ENCODE data around the gene COASY. TPM values are rescaled to one million over a fixed set of nuclear protein-coding genes. Genes with fewer than 3 reads are reported as not detected.

COASY gene
- total RNA-seq, 2 experiments from 2014 or later = 37.8 to 40.7 TPM

DNA sequence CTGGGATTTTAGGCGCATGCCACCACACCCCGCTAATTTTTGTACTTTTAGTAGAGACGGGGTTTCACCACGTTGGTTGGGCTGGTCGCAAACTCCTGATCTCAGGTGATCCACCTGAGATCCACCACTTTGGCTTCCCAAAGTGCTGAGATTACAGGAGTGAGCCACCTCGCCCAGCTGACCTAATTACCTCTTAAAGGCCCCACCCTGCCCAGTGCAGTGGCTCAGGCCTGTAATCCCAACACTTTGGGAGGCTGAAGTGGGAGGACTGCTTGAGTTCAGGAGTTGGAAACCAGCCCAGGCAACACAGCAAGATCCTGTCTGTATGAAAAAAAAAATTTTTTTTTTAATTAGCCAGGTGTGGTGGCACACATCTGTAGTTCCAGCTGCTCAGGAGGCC is 2.9 kb upstream of the COASY start:
- no peak overlapping the region for H3K4me3 ChIP-seq (ENCODE audit: low read length)
- Mint-ChIP-seq H3K27me3 (no peaks in the 10 kb centered on the region), H3K27ac (no peak overlapping the region), H3K9me3 (no peaks in the 10 kb centered on the region), H3K4me3 (no peak overlapping the region), H3K36me3 (ENCODE audit: low read depth) (peaks cover 22% of the 10 kb centered on the region), H3K4me1 (ENCODE audit: low read depth) (peaks cover 37% of the 10 kb centered on the region)
- POLR2A ChIA-PET = interaction anchor here (0.8 kb wide), 1 partner anchor 18 kb away, joined by 3 read pairs; no protein-coding TSS in a partner anchor
- CTCF ChIA-PET = interaction anchor here (1.8 kb wide), 1 partner anchor 11 kb away, joined by 5 read pairs; no protein-coding TSS in a partner anchor
- TF ChIP-seq, protein P1, sequence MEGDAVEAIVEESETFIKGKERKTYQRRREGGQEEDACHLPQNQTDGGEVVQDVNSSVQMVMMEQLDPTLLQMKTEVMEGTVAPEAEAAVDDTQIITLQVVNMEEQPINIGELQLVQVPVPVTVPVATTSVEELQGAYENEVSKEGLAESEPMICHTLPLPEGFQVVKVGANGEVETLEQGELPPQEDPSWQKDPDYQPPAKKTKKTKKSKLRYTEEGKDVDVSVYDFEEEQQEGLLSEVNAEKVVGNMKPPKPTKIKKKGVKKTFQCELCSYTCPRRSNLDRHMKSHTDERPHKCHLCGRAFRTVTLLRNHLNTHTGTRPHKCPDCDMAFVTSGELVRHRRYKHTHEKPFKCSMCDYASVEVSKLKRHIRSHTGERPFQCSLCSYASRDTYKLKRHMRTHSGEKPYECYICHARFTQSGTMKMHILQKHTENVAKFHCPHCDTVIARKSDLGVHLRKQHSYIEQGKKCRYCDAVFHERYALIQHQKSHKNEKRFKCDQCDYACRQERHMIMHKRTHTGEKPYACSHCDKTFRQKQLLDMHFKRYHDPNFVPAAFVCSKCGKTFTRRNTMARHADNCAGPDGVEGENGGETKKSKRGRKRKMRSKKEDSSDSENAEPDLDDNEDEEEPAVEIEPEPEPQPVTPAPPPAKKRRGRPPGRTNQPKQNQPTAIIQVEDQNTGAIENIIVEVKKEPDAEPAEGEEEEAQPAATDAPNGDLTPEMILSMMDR (IDR thresholded peaks at IDR 0.05) = no peak
- no peaks in the 10 kb centered on the region for H3K9me3 ChIP-seq (ENCODE audit: control insufficient read depth in 1 of 2, insufficient read depth in 1 of 2, low read length in 2 of 2)
- H3K4me1 ChIP-seq (ENCODE audit: insufficient read depth, low read length) = peaks cover 43% of the 10 kb centered on the region
- no peak for ATAC-seq (ENCODE audit: poor library complexity)
- intact Hi-C loops (cut with DNase I, micrococcal nuclease) = no loop called here
- no peak for DNase-seq
- H3K27me3 ChIP-seq (ENCODE audit: control insufficient read depth in 1 of 2, insufficient read depth in 2 of 2, low read length in 2 of 2) = no peaks in the 10 kb centered on the region
- H3K27ac ChIP-seq (ENCODE audit: low read depth in 1 of 2, low read length in 2 of 2) = no peak overlapping the region
- H3K36me3 ChIP-seq (ENCODE audit: insufficient read depth, low read length) = peaks cover 8% of the 10 kb centered on the region

DNA sequence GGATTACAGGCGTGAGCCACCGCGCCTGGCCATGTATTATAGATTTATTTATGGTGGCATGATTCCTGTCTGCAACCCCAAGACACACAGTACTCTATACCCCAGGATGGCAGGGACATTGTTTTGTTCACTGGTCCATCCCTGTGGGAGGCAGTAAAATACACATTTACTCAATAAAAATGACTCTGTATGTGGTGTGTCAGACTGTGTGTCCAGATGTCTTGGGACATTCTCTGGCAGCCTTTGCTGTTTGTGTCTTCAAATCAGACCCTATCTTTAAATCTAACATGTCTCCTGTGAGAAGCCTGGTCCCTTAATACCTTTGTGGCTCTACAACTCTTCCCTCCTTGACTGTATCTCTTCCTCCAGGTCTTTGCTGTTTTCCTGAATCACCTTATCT is 1.7 kb upstream of the COASY start:
- ChIA-PET CTCF (interaction anchor here (0.6 to 1.8 kb wide), 2 partner anchors 12 to 18 kb away, joined by 3 to 5 read pairs; no protein-coding TSS in a partner anchor), POLR2A (interaction anchor here (0.8 kb wide), 1 partner anchor 19 kb away, joined by 3 read pairs; no protein-coding TSS in a partner anchor)
- Mint-ChIP-seq H3K4me1 (ENCODE audit: low read depth) (peaks cover 28% of the 10 kb centered on the region), H3K9me3 (no peaks in the 10 kb centered on the region), H3K4me3 (peak overlapping the region; percentile 85), H3K27me3 (no peaks in the 10 kb centered on the region), H3K27ac (peak overlapping the region; percentile 58), H3K36me3 (ENCODE audit: low read depth) (peaks cover 30% of the 10 kb centered on the region)
- Histone ChIP-seq H3K27ac (ENCODE audit: low read depth in 1 of 2, low read length in 2 of 2) (no peak overlapping the region), H3K4me3 (ENCODE audit: low read length) (no peak overlapping the region), H3K9me3 (ENCODE audit: control insufficient read depth in 1 of 2, insufficient read depth in 1 of 2, low read length in 2 of 2) (no peaks in the 10 kb centered on the region), H3K36me3 (ENCODE audit: insufficient read depth, low read length) (peaks cover 20% of the 10 kb centered on the region), H3K27me3 (ENCODE audit: control insufficient read depth in 1 of 2, insufficient read depth in 2 of 2, low read length in 2 of 2) (no peaks in the 10 kb centered on the region), H3K4me1 (ENCODE audit: insufficient read depth, low read length) (peaks cover 38% of the 10 kb centered on the region)
- intact Hi-C loops (cut with DNase I, micrococcal nuclease) = no loop called here
- DNase-seq (no peak), ATAC-seq (ENCODE audit: poor library complexity) (no peak)
- TF ChIP-seq, protein P1 (IDR thresholded peaks at IDR 0.05) = no peak

- peak; percentile 19 for ATAC-seq (ENCODE audit: poor library complexity)
- Histone ChIP-seq H3K4me1 (ENCODE audit: insufficient read depth, low read length) (peaks cover 50% of the 10 kb centered on the region), H3K4me3 (ENCODE audit: low read length) (peak overlapping the region; percentile 78), H3K9me3 (ENCODE audit: control insufficient read depth in 1 of 2, insufficient read depth in 1 of 2, low read length in 2 of 2) (no peaks in the 10 kb centered on the region), H3K27me3 (ENCODE audit: control insufficient read depth in 1 of 2, insufficient read depth in 2 of 2, low read length in 2 of 2) (no peaks in the 10 kb centered on the region), H3K27ac (ENCODE audit: low read depth in 1 of 2, low read length in 2 of 2) (peak overlapping the region; percentile 54), H3K36me3 (ENCODE audit: insufficient read depth, low read length) (peaks cover 32% of the 10 kb centered on the region)
- peak overlapping the region; percentile 96 for H3K27ac Mint-ChIP-seq
- CTCF ChIA-PET = no interaction called here
- peaks cover 46% of the 10 kb centered on the region for H3K36me3 Mint-ChIP-seq (ENCODE audit: low read depth)
- TF ChIP-seq, protein P1 (IDR thresholded peaks at IDR 0.05) = no peak
- peaks cover 35% of the 10 kb centered on the region for H3K4me1 Mint-ChIP-seq (ENCODE audit: low read depth)
- DNase-seq = peak in 1 of 14 experiments; percentile 31
- POLR2A ChIA-PET = interaction anchor here (0.9 to 1.7 kb wide), 3 partner anchors 8 to 16 kb away, joined by 3 to 9 read pairs (median 5); partner anchors contain the start of gene PSMC3IP
- intact Hi-C loops (cut with DNase I, micrococcal nuclease) = loop anchor here in 1 of 2 experiments (2.0 kb wide), 1 partner anchor 26 kb away; the partner anchor contains the start of gene NAGLU
- no peaks in the 10 kb centered on the region for H3K27me3 Mint-ChIP-seq
- peak overlapping the region; percentile 90 for H3K4me3 Mint-ChIP-seq
- H3K9me3 Mint-ChIP-seq = no peaks in the 10 kb centered on the region
Observed at GRCh38 chr17:42562388-42563142, 617 bp downstream of the COASY start.

Data from CD4-positive, alpha-beta T cell (primary cell).